OCI-LY7 (cell line): Measurements from ENCODE around the gene RTP5.

Experiments
- EZH2phosphoT487 ChIP-seq: fragments of 200-600 bp; sonication (generic); IDR thresholded peaks from 2 replicates; pipeline ENCODE4 v1.6.1; 2018; ENCODE audit warnings: low read depth, borderline replicate concordance, mild to moderate bottlenecking, mixed run types, antibody characterized with exemption, low read length, moderate library complexity, mixed read lengths
- TF ChIP-seq, protein P1 (sequence below): fragments of 200-600 bp; sonication (generic); conservative IDR thresholded peaks from 2 replicates; pipeline ENCODE4 v1.5.1; 2014; ENCODE audit warnings: mild to moderate bottlenecking, antibody characterized with exemption, low read length, moderate library complexity, mixed read lengths

- TF ChIP-seq, protein P1, sequence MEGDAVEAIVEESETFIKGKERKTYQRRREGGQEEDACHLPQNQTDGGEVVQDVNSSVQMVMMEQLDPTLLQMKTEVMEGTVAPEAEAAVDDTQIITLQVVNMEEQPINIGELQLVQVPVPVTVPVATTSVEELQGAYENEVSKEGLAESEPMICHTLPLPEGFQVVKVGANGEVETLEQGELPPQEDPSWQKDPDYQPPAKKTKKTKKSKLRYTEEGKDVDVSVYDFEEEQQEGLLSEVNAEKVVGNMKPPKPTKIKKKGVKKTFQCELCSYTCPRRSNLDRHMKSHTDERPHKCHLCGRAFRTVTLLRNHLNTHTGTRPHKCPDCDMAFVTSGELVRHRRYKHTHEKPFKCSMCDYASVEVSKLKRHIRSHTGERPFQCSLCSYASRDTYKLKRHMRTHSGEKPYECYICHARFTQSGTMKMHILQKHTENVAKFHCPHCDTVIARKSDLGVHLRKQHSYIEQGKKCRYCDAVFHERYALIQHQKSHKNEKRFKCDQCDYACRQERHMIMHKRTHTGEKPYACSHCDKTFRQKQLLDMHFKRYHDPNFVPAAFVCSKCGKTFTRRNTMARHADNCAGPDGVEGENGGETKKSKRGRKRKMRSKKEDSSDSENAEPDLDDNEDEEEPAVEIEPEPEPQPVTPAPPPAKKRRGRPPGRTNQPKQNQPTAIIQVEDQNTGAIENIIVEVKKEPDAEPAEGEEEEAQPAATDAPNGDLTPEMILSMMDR = no peak
- TF ChIP-seq EZH2phosphoT487 = no peak
Observed at GRCh38 chr2:241834527-241835210, 34.9 kb upstream of the RTP5 start.
